Measurements from ENCODE around the gene ZNF750.

ZNF750 gene

GRCh38 chr17:82839617-82840292, at the start of gene ZNF750:
Gene ZNF750 (minus strand): TSS chr17:82840022. CDS start chr17:82832454, 7,568 bp downstream.
- FAIRE-seq: no peak

- no peak for FAIRE-seq
Observed at GRCh38 chr17:82888583-82889495, 49.0 kb upstream of the ZNF750 start.

- no peak for FAIRE-seq
Observed at GRCh38 chr17:82887255-82888164, 47.7 kb upstream of the ZNF750 start.

- FAIRE-seq: no peak
Observed at GRCh38 chr17:82884970-82885353, 45.1 kb upstream of the ZNF750 start.

- no peak for FAIRE-seq
Observed at GRCh38 chr17:82884341-82884969, 44.6 kb upstream of the ZNF750 start.

GRCh38 chr17:82883419-82884031, 43.7 kb upstream of the ZNF750 start:
- FAIRE-seq: no peak

- no peak for FAIRE-seq
Observed at GRCh38 chr17:82882715-82883418, 43.0 kb upstream of the ZNF750 start.

GRCh38 chr17:82881900-82882714, 42.3 kb upstream of the ZNF750 start:
- FAIRE-seq: no peak

- FAIRE-seq: no peak
Observed at GRCh38 chr17:82881324-82881823, 41.6 kb upstream of the ZNF750 start.

GRCh38 chr17:82880620-82881323, 41.0 kb upstream of the ZNF750 start:
- no peak for FAIRE-seq

- no peak for FAIRE-seq
Observed at GRCh38 chr17:82879241-82879640, 39.4 kb upstream of the ZNF750 start.

GRCh38 chr17:82878527-82878926, 38.7 kb upstream of the ZNF750 start:
- no peak for FAIRE-seq

GRCh38 chr17:82876602-82877379, 37.0 kb upstream of the ZNF750 start:
- no peak for FAIRE-seq

- no peak for FAIRE-seq
Observed at GRCh38 chr17:82876149-82876548, 36.3 kb upstream of the ZNF750 start.

- FAIRE-seq: no peak
Observed at GRCh38 chr17:82875407-82875856, 35.6 kb upstream of the ZNF750 start.

GRCh38 chr17:82874011-82874835, 34.4 kb upstream of the ZNF750 start:
- FAIRE-seq: no peak

- no peak for FAIRE-seq
Observed at GRCh38 chr17:82873521-82873920, 33.7 kb upstream of the ZNF750 start.
